Kidney (tissue), 14 donors: Measurements from ENCODE around the gene BLOC1S4. TPM values are rescaled to one million over a fixed set of nuclear protein-coding genes. Genes with fewer than 3 reads are reported as not detected.

ENCODE experiments used
- DNase-seq, 5 donors: peaks; one replicate each; pipeline ENCODE4 v3.0.0-alpha.2; 2013 to 2020
- FAIRE-seq: peaks from 2 replicates; lab custom pipeline; 2012; peaks lifted over from hg19 to GRCh38; lab: Jason Lieb, UNC
- H3K27ac ChIP-seq, 2 donors: one replicate each; pipeline ENCODE4 v1.7.0; 2013; ENCODE audit warnings: low read depth in 2 of 2, low read length in 2 of 2, inconsistent platforms in 1 of 2
- H3K27me3 ChIP-seq: one replicate; pipeline ENCODE4 v1.7.1; 2013; ENCODE audit warnings: low read length, inconsistent platforms; ENCODE audit not compliant: control insufficient read depth, insufficient read depth
- H3K36me3 ChIP-seq, 3 donors: one replicate each; pipeline versions ENCODE4 v1.7.0 to v1.7.1; 2013; ENCODE audit warnings: low read length in 3 of 3, control low read depth in 1 of 3, inconsistent platforms in 1 of 3; ENCODE audit not compliant: insufficient read depth in 3 of 3, control insufficient read depth in 2 of 3
- H3K4me1 ChIP-seq, 3 donors: one replicate each; pipeline versions ENCODE4 v1.7.0 to v1.7.1; 2013; ENCODE audit warnings: low read length in 3 of 3, inconsistent platforms in 1 of 3, low read depth in 1 of 3; ENCODE audit not compliant: control insufficient read depth in 2 of 3, insufficient read depth in 2 of 3
- H3K4me3 ChIP-seq, 3 donors: one replicate each; pipeline versions ENCODE4 v1.7.0 to v1.8.1; 2013; ENCODE audit warnings: low read length in 3 of 3, control low read depth in 1 of 3, inconsistent platforms in 1 of 3
- H3K9ac ChIP-seq, 3 donors: one replicate each; pipeline versions ENCODE4 v1.7.0 to v1.7.1; 2013; ENCODE audit warnings: low read length in 3 of 3, control low read depth in 1 of 3, inconsistent platforms in 1 of 3
- H3K9me3 ChIP-seq, 3 donors: one replicate each; pipeline versions ENCODE4 v1.7.0 to v1.7.1; 2013; ENCODE audit warnings: low read length in 3 of 3, control low read depth in 1 of 3, inconsistent platforms in 1 of 3; ENCODE audit not compliant: control insufficient read depth in 2 of 3, insufficient read depth in 1 of 3
- intact Hi-C: fragments of 100-400 bp; cut with DNase I; formaldehyde crosslinking; loops from one replicate; pipeline ENCODE4 v1.11.1; 2022
- polyA plus RNA-seq: library from polyadenylated mRNA; stranded (reverse); fragments of 350-450 nt; fragmentation: Illumina TruSeq; extraction: RNeasy Lipid Tissue Mini Kit (QIAGEN cat#74804); gene quantifications from one replicate; pipeline ENCODE4 v1.2.3, GENCODE V29; 2014; ENCODE audit warnings: low read depth, low replicate concordance; ENCODE audit not compliant: insufficient read depth
- total RNA-seq: library from RNA; stranded (reverse); fragmentation: NEBNext Ultra II Directional; extraction: Animal tissue kit (Norgen Biotek cat#: 25700); gene quantifications from one replicate; pipeline ENCODE4 v1.2.1, GENCODE V29; 2021
- TF ChIP-seq, protein P1 (sequence below): IDR thresholded peaks from 3 replicates; pipeline ENCODE4 v1.5.1; 2012; ENCODE audit warnings: mild to moderate bottlenecking, moderate library complexity, borderline replicate concordance; ENCODE audit not compliant: insufficient read depth; ENCODE audit errors: extremely low read depth
- donor health status: control.
- donor health status: control.
- donor health status: control.
- donor health status: control.
- donor health status: control.
- donor health status: DM: yes; HTN: yes; CAD: no.
- donor health status: Normal renal cell carcinoma (clear cell type).

Gene BLOC1S4
- total and polyA plus RNA-seq, 2 donors from 2014 or later: 12.3 to 14.2 TPM

DNA sequence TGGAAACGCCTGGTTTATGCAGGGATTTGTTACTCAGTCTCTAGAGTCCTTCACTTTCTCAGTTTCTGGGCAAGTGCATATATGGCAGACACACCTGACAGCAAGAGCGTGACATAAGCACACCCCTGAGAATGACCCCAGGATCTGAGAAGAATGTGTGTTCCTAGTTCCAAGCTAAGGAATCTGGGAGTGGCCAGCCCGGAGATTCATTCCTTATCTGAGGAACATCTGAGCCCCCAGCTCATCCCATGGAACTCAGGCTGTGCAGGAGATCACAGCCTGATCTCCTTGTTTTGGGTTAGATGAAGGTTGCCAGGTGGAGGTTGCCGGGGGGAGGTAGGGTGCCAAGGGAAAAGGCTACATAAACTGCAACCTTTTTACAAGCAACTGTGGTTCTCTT is 42.8 kb downstream of the BLOC1S4 start:
- no peaks in the 10 kb centered on the region for H3K9me3 ChIP-seq
- TF ChIP-seq, protein P1, sequence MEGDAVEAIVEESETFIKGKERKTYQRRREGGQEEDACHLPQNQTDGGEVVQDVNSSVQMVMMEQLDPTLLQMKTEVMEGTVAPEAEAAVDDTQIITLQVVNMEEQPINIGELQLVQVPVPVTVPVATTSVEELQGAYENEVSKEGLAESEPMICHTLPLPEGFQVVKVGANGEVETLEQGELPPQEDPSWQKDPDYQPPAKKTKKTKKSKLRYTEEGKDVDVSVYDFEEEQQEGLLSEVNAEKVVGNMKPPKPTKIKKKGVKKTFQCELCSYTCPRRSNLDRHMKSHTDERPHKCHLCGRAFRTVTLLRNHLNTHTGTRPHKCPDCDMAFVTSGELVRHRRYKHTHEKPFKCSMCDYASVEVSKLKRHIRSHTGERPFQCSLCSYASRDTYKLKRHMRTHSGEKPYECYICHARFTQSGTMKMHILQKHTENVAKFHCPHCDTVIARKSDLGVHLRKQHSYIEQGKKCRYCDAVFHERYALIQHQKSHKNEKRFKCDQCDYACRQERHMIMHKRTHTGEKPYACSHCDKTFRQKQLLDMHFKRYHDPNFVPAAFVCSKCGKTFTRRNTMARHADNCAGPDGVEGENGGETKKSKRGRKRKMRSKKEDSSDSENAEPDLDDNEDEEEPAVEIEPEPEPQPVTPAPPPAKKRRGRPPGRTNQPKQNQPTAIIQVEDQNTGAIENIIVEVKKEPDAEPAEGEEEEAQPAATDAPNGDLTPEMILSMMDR: no peak
- H3K36me3 ChIP-seq: no peaks in the 10 kb centered on the region
- no peaks in the 10 kb centered on the region for H3K27me3 ChIP-seq
- no peak for FAIRE-seq
- peaks cover 0 to 3% (median 0%) of the 10 kb centered on the region in 3 donors for H3K4me1 ChIP-seq
- no peak overlapping the region for H3K9ac ChIP-seq
- no peak overlapping the region for H3K4me3 ChIP-seq
- no peak for DNase-seq
- intact Hi-C loops: no loop called here
- H3K27ac ChIP-seq: no peak overlapping the region

DNA sequence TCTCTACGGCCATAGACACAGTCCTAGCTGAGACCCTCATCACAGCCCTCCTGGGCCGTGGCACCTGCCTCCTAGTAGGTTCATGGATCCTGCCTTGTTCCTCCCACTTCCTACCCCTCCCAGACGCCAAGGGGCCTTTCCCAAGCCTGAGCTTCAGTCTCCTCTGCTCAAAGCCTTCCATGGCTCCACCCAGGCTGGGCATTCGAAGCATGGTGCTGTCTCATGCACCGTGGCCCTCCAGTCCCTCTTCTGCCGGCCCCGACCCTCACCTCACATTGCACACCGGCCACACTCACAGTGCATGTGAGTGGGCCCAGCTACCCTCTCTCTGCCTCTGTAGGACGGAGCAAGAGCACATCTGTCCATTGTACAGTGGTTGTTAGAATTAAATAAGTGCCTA is 44.9 kb downstream of the BLOC1S4 start:
- TF ChIP-seq, protein P1: no peak
- no peak overlapping the region for H3K27ac ChIP-seq
- intact Hi-C loops: no loop called here
- H3K9me3 ChIP-seq: no peaks in the 10 kb centered on the region
- H3K36me3 ChIP-seq: no peaks in the 10 kb centered on the region
- FAIRE-seq (no peak), DNase-seq (no peak)
- H3K4me1 ChIP-seq: peaks cover 0 to 3% (median 0%) of the 10 kb centered on the region in 3 donors
- H3K4me3 ChIP-seq: no peak overlapping the region
- no peak overlapping the region for H3K9ac ChIP-seq
- no peaks in the 10 kb centered on the region for H3K27me3 ChIP-seq

DNA sequence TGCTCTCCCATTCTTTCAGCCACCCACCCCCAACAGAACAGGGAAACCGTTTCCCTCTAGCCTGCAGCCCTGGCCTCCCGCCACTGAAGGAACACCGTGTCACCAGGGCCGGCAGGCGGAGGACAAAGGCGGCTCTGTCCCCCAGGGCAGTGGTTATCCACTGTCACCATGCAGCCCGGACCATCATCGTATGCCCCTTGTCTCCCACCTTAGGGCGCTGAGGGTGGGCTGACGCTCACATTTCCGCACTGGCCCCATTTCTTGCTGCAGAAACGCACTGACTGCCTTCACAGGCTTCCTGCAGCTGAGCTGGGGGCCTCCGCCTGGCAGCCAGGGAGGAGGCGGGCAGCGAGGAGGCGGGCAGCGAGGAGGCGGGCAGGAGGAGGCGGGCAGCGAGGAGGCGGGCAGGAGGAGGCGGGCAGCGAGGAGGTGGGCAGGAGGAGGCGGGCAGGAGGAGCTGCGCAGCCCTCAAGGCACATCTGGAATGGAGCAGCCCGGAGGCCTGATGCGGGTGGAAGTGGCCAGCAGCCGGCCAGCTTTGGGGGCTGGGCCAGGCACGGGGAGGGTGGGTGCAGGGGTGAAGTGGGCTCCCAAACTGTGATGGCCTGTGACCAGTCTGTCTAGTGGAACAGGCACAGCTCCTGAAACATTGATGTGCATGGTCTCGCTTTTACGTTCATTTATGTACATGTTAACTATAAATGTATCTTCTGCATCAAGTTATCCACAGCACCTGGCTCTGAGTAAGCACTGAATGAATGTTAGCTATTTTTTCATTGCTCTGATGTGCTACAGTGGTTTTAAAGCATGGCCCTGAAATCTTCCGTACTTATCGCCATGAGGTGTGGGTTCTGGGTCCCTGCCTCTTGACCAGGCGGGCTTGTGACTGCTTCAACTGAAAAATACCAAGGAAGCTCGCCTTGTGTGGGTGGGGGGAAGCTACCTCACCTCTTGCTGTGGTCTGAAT is 46.0 kb downstream of the BLOC1S4 start:
- H3K4me1 ChIP-seq: peaks cover 0 to 3% (median 0%) of the 10 kb centered on the region in 3 donors
- H3K27ac ChIP-seq: no peak overlapping the region
- peak in 2 of 5 donors; percentile 36 to 83 for DNase-seq
- intact Hi-C loops: no loop called here
- H3K9ac ChIP-seq: no peak overlapping the region
- no peaks in the 10 kb centered on the region for H3K9me3 ChIP-seq
- TF ChIP-seq, protein P1: no peak
- no peaks in the 10 kb centered on the region for H3K27me3 ChIP-seq
- no peak for FAIRE-seq
- H3K36me3 ChIP-seq: no peaks in the 10 kb centered on the region
- no peak overlapping the region for H3K4me3 ChIP-seq
